Ammon's horn (tissue), 1 donor: ENCODE data around the gene EZH2.

Experiments used
- DNase-seq: peaks from one replicate; pipeline ENCODE4 v3.0.0-alpha.2; 2016; ENCODE audit warnings: low spot score

The EZH2 gene

GRCh38 chr7:148761499-148762278, 122.4 kb downstream of the EZH2 start:
- no peak for DNase-seq
